MV-4-11 (cell line): ENCODE results near the gene AKR7A2.
A peak's percentile ranks its signal among the peaks of the same experiment; 100 is the strongest.

ENCODE experiments used
- DNase-seq: peaks from one replicate; lab custom pipeline; 2025; lab: John Stamatoyannopoulos, UW

Gene AKR7A2

GRCh38 chr1:19343617-19344350, 31.8 kb upstream of the AKR7A2 start:
- no peak for DNase-seq

- DNase-seq = no peak
Measured at GRCh38 chr1:19342894-19343616, 31.1 kb upstream of the AKR7A2 start.

- DNase-seq = no peak
Measured at GRCh38 chr1:19342062-19342750, 30.3 kb upstream of the AKR7A2 start.

- peak; percentile 60 for DNase-seq
Measured at GRCh38 chr1:19341201-19342061, 29.5 kb upstream of the AKR7A2 start.

GRCh38 chr1:19340387-19340937, 28.5 kb upstream of the AKR7A2 start:
- DNase-seq = no peak

GRCh38 chr1:19339214-19339861, 27.4 kb upstream of the AKR7A2 start:
- DNase-seq = no peak

GRCh38 chr1:19338323-19338762, 26.4 kb upstream of the AKR7A2 start:
- peak; percentile 48 for DNase-seq

GRCh38 chr1:19337289-19337688, 25.3 kb upstream of the AKR7A2 start:
- DNase-seq = no peak

- no peak for DNase-seq
Measured at GRCh38 chr1:19336543-19336942, 24.6 kb upstream of the AKR7A2 start.

- no peak for DNase-seq
Measured at GRCh38 chr1:19333587-19334354, 21.8 kb upstream of the AKR7A2 start.

GRCh38 chr1:19332832-19333231, 20.9 kb upstream of the AKR7A2 start:
- no peak for DNase-seq

GRCh38 chr1:19331262-19331878, 19.4 kb upstream of the AKR7A2 start:
- no peak for DNase-seq

GRCh38 chr1:19330449-19331135, 18.6 kb upstream of the AKR7A2 start:
- DNase-seq = no peak

GRCh38 chr1:19329611-19330010, 17.7 kb upstream of the AKR7A2 start:
- no peak for DNase-seq

- no peak for DNase-seq
Measured at GRCh38 chr1:19329188-19329587, 17.2 kb upstream of the AKR7A2 start.

GRCh38 chr1:19328486-19328885, 16.5 kb upstream of the AKR7A2 start:
- DNase-seq = no peak

- no peak for DNase-seq
Measured at GRCh38 chr1:19327736-19328135, 15.8 kb upstream of the AKR7A2 start.

- DNase-seq = no peak
Measured at GRCh38 chr1:19327301-19327700, 15.4 kb upstream of the AKR7A2 start.

- no peak for DNase-seq
Measured at GRCh38 chr1:19326748-19327065, 14.8 kb upstream of the AKR7A2 start.
